ENCODE results near the gene MAST3. TPM values are rescaled to one million over a fixed set of nuclear protein-coding genes. Genes with fewer than 3 reads are reported as not detected.

MAST3 gene
- polyA plus RNA-seq, 1 of the 3 experiments (the other 2 are of a cell fraction) = 4.5 TPM

DNA sequence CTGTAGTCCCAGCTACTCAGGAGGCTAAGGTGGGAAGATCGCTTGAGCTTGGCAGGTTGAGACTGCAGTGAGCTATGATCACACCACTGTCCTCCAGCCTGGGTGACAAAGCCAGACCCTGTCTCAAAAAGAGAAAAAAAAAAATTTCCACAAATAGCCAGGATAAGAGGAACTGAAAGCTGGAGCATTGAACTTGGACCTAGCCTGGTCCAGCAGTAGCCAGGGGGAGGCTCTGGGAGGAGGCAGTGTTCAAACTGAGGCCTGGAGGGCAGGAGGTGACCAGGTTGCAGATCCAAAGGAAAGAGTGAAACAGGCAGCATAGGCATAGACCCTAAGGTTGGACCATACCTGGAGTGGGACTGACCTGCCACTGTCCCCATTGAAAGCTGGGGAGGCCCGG, 28.5 kb downstream of the MAST3 start:
- H2AFZ ChIP-seq (ENCODE audit: low read depth) = no peak overlapping the region
- no peaks in the 10 kb centered on the region for H4K20me1 ChIP-seq (ENCODE audit: insufficient read depth)
- 93% methylated on average over 2 of the region's 2 CpGs for WGBS (ENCODE audit: low lambda C conversion rate)
- H3K9me3 ChIP-seq = no peaks in the 10 kb centered on the region
- no peak overlapping the region for H3K9ac ChIP-seq
- no peak for DNase-seq
- ChIA-PET CTCF (interaction anchor here (1.2 kb wide), 1 partner anchor 13 kb away, joined by 3 read pairs; no protein-coding TSS in a partner anchor), POLR2A (no interaction called here)
- H3K36me3 ChIP-seq (replicated peaks in 1 of 2; ENCODE audit: control insufficient read depth in 1 of 2, insufficient read depth in 2 of 2, low read length in 1 of 2) = peaks cover 7 to 22% of the 10 kb centered on the region in 2 experiments
- no peaks in the 10 kb centered on the region for H3F3A ChIP-seq (replicated peaks; ENCODE audit: insufficient read depth)
- no peak overlapping the region for H3K27ac ChIP-seq (ENCODE audit: low read depth in 2 of 2, low read length in 1 of 2)
- H3K4me1 ChIP-seq (ENCODE audit: control insufficient read depth in 1 of 2, insufficient read depth in 2 of 2, low read depth in 1 of 2, low read length in 1 of 2) = no peaks in the 10 kb centered on the region
- no peaks in the 10 kb centered on the region for H3K79me2 ChIP-seq (ENCODE audit: insufficient read depth)
- no peak overlapping the region for H3K4me3 ChIP-seq (ENCODE audit: low read depth in 2 of 2, low read length in 1 of 2)
- TF ChIP-seq FOSL2 (IDR thresholded peaks at IDR 0.05; ENCODE audit: borderline replicate concordance, low read depth) = no peak
- TF ChIP-seq RXRA (IDR thresholded peaks at IDR 0.05; ENCODE audit: borderline replicate concordance, low read depth) = no peak
- no peak for TF ChIP-seq RAD21 (IDR thresholded peaks at IDR 0.05; ENCODE audit: low read length)
- TF ChIP-seq CHD2 (IDR thresholded peaks at IDR 0.05; ENCODE audit: low read length, partially characterized antibody) = no peak
- no peak for TF ChIP-seq TEAD4 (IDR thresholded peaks at IDR 0.05; ENCODE audit: borderline replicate concordance, insufficient read depth)
- no peak for TF ChIP-seq EP300 (IDR thresholded peaks at IDR 0.05; ENCODE audit: borderline replicate concordance in 1 of 2, low read depth in 1 of 2, low read length in 1 of 2)
- no peak for TF ChIP-seq POLR2AphosphoS5 (IDR thresholded peaks at IDR 0.05; ENCODE audit: low read depth, low read length)
- TF ChIP-seq ZBTB33 (IDR thresholded peaks at IDR 0.05; ENCODE audit: borderline replicate concordance, low read depth) = no peak
- TF ChIP-seq GATA2 (CRISPR knock-in tag; IDR thresholded peaks at IDR 0.05) = no peak
- H3K4me2 ChIP-seq = no peak overlapping the region
- no peaks in the 10 kb centered on the region for H3K9me2 ChIP-seq
- H3K27me3 ChIP-seq (ENCODE audit: insufficient read depth) = no peaks in the 10 kb centered on the region

- WGBS (ENCODE audit: low lambda C conversion rate) = 59% methylated on average over 2 of the region's 3 CpGs
- TF ChIP-seq TEAD4 (IDR thresholded peaks at IDR 0.05; ENCODE audit: borderline replicate concordance, insufficient read depth) = no peak
- TF ChIP-seq TAF1 (IDR thresholded peaks at IDR 0.05; ENCODE audit: borderline replicate concordance, low read depth, low read length) = no peak
- H2AFZ ChIP-seq (ENCODE audit: low read depth) = no peak overlapping the region
- H3K4me1 ChIP-seq (ENCODE audit: control insufficient read depth in 1 of 2, insufficient read depth in 2 of 2, low read depth in 1 of 2, low read length in 1 of 2) = no peaks in the 10 kb centered on the region
- ChIA-PET CTCF (interaction anchor here (1.4 to 1.9 kb wide), 2 partner anchors 10 to 14 kb away, joined by 5 read pairs; no protein-coding TSS in a partner anchor), POLR2A (no interaction called here)
- no peaks in the 10 kb centered on the region for H3F3A ChIP-seq (replicated peaks; ENCODE audit: insufficient read depth)
- H3K4me3 ChIP-seq (ENCODE audit: low read depth in 2 of 2, low read length in 1 of 2) = no peak overlapping the region
- peaks cover 12 to 24% of the 10 kb centered on the region in 2 experiments for H3K36me3 ChIP-seq (replicated peaks in 1 of 2; ENCODE audit: control insufficient read depth in 1 of 2, insufficient read depth in 2 of 2, low read length in 1 of 2)
- H3K9ac ChIP-seq = no peak overlapping the region
- H3K79me2 ChIP-seq (ENCODE audit: insufficient read depth) = no peaks in the 10 kb centered on the region
- no peaks in the 10 kb centered on the region for H3K9me2 ChIP-seq
- H3K27me3 ChIP-seq (ENCODE audit: insufficient read depth) = no peaks in the 10 kb centered on the region
- no peaks in the 10 kb centered on the region for H3K9me3 ChIP-seq
- H3K4me2 ChIP-seq = no peak overlapping the region
- H3K27ac ChIP-seq (ENCODE audit: low read depth in 2 of 2, low read length in 1 of 2) = no peak overlapping the region
- no peaks in the 10 kb centered on the region for H4K20me1 ChIP-seq (ENCODE audit: insufficient read depth)
- no peak for DNase-seq
Observed at GRCh38 chr19:18128044-18128443, 30.5 kb downstream of the MAST3 start.
